Mesothelial cell of epicardium (in vitro differentiated cells): ENCODE measurements around the gene CCP110. TPM values are rescaled to one million over a fixed set of nuclear protein-coding genes. Genes with fewer than 3 reads are reported as not detected.

Experiments used
- DNase-seq, 2 experiments: peaks; one replicate each; pipeline ENCODE4 v3.0.0; 2021; ENCODE audit warnings: low spot score in 2 of 2; ENCODE audit not compliant: unreplicated experiment in 2 of 2
- H3K27ac Mint-ChIP-seq: 2 replicates; pipeline ENCODE4 v1.8.0; 2021; ENCODE audit warnings: mixed read lengths
- H3K27me3 Mint-ChIP-seq: 2 replicates; pipeline ENCODE4 v1.8.0; 2021; ENCODE audit warnings: low read depth, mixed read lengths
- H3K36me3 Mint-ChIP-seq: 2 replicates; pipeline ENCODE4 v1.8.0; 2021; ENCODE audit warnings: mixed read lengths
- H3K4me1 Mint-ChIP-seq: 2 replicates; pipeline ENCODE4 v1.8.0; 2021; ENCODE audit warnings: mixed read lengths
- H3K4me3 Mint-ChIP-seq: 2 replicates; pipeline ENCODE4 v1.8.0; 2021; ENCODE audit warnings: mild to moderate bottlenecking, moderate library complexity, mixed read lengths
- H3K9me3 Mint-ChIP-seq: 2 replicates; pipeline ENCODE4 v1.8.0; 2021; ENCODE audit warnings: mixed read lengths
- CTCF ChIP-seq: fragments of 200-600 bp; sonication (generic); IDR thresholded peaks from one replicate; pipeline ENCODE4 v1.5.0; 2021; ENCODE audit warnings: antibody characterized with exemption; ENCODE audit not compliant: unreplicated experiment
- total RNA-seq: library from RNA; stranded (reverse); gene quantifications from 3 replicates; pipeline ENCODE4 v1.2.1, GENCODE V29; 2021

CCP110 gene
- total RNA-seq, 1 donor from 2014 or later: 15.1 TPM

GRCh38 chr16:19520861-19521331 lies 2.8 kb upstream of the CCP110 start:
- no peak for DNase-seq
- peaks cover 45% of the 10 kb centered on the region for H3K4me1 Mint-ChIP-seq
- H3K36me3 Mint-ChIP-seq: peaks cover 10% of the 10 kb centered on the region
- no peaks in the 10 kb centered on the region for H3K27me3 Mint-ChIP-seq
- no peaks in the 10 kb centered on the region for H3K9me3 Mint-ChIP-seq
- H3K4me3 Mint-ChIP-seq: peak overlapping the region; percentile 92
- TF ChIP-seq CTCF: no peak
- peak overlapping the region; percentile 95 for H3K27ac Mint-ChIP-seq

GRCh38 chr16:19521471-19522396 lies 2.0 kb upstream of the CCP110 start, which contains the start of gene GDE1:
Gene GDE1 (minus strand): TSS chr16:19522098. CDS start chr16:19521964, 134 bp downstream.
- TF ChIP-seq CTCF: no peak
- Mint-ChIP-seq H3K9me3 (no peaks in the 10 kb centered on the region), H3K36me3 (peaks cover 8% of the 10 kb centered on the region), H3K27me3 (no peaks in the 10 kb centered on the region), H3K4me1 (peaks cover 45% of the 10 kb centered on the region), H3K4me3 (peak within 1 kb of the TSS; percentile 92), H3K27ac (peak within 1 kb of the TSS; percentile 95)
- peak; percentile 90 to 95 for DNase-seq

- Mint-ChIP-seq H3K27ac (peak overlapping the region; percentile 95), H3K27me3 (no peaks in the 10 kb centered on the region), H3K4me1 (peaks cover 45% of the 10 kb centered on the region), H3K4me3 (peak overlapping the region; percentile 92), H3K9me3 (no peaks in the 10 kb centered on the region), H3K36me3 (peaks cover 2% of the 10 kb centered on the region)
- no peak for TF ChIP-seq CTCF
- no peak for DNase-seq
Measured at GRCh38 chr16:19522397-19522732, 1.4 kb upstream of the CCP110 start.

GRCh38 chr16:19522760-19523159 lies 982 bp upstream of the CCP110 start:
- Mint-ChIP-seq H3K4me1 (peaks cover 44% of the 10 kb centered on the region), H3K4me3 (no peak overlapping the region), H3K27ac (no peak overlapping the region), H3K36me3 (peaks cover 2% of the 10 kb centered on the region), H3K27me3 (no peaks in the 10 kb centered on the region), H3K9me3 (no peaks in the 10 kb centered on the region)
- no peak for TF ChIP-seq CTCF
- DNase-seq: no peak

GRCh38 chr16:19523184-19523558 lies 571 bp upstream of the CCP110 start:
- H3K4me3 Mint-ChIP-seq: peak overlapping the region; percentile 22
- no peak for TF ChIP-seq CTCF
- no peaks in the 10 kb centered on the region for H3K9me3 Mint-ChIP-seq
- H3K4me1 Mint-ChIP-seq: peaks cover 43% of the 10 kb centered on the region
- no peaks in the 10 kb centered on the region for H3K27me3 Mint-ChIP-seq
- no peak overlapping the region for H3K27ac Mint-ChIP-seq
- DNase-seq: no peak
- peaks cover 2% of the 10 kb centered on the region for H3K36me3 Mint-ChIP-seq
